DND-41 (cell line): ENCODE results near the gene ABHD17A.
A peak's percentile ranks its signal among the peaks of the same experiment; 100 is the strongest.

Experiments used
- ATAC-seq: fragments of 200-7000 bp; cut with Tn5 transposase; 3 replicates; pipeline ENCODE4 v1.9.1; 2021; ENCODE audit warnings: low read depth; ENCODE audit not compliant: insufficient read depth
- DNase-seq: peaks from one replicate; pipeline ENCODE4 v3.0.0-alpha.2; 2020
- H2AFZ ChIP-seq: 2 replicates; pipeline ENCODE4 v1.6.0; 2012; ENCODE audit warnings: low read depth, low read length
- H3K27ac ChIP-seq: 2 replicates; pipeline ENCODE4 v1.5.1; 2012; ENCODE audit warnings: low read length, inconsistent platforms
- H3K27me3 ChIP-seq: fragments of 200-600 bp; sonication (generic); 2 replicates; pipeline ENCODE4 v1.6.0; 2012; ENCODE audit warnings: low read length, mild to moderate bottlenecking, inconsistent platforms; ENCODE audit not compliant: insufficient read depth, poor library complexity
- H3K36me3 ChIP-seq: 2 replicates; pipeline ENCODE4 v1.5.1; 2012; ENCODE audit warnings: low read length, inconsistent platforms; ENCODE audit not compliant: insufficient read depth
- H3K4me1 ChIP-seq: 2 replicates; pipeline ENCODE4 v1.5.1; 2012; ENCODE audit warnings: mild to moderate bottlenecking, low read length; ENCODE audit not compliant: insufficient read depth
- H3K4me2 ChIP-seq: 2 replicates; pipeline ENCODE4 v1.6.0; 2012; ENCODE audit warnings: mild to moderate bottlenecking, moderate library complexity, low read length, inconsistent platforms; ENCODE audit not compliant: insufficient read depth
- H3K4me3 ChIP-seq, 2 experiments: fragments of 200-600 bp in 1 of 2; shearing (Covaris generic) in 1 of 2; 2 replicates each; pipeline ENCODE4 v1.5.1; 2012 to 2016; ENCODE audit warnings: inconsistent platforms in 2 of 2, low read length in 2 of 2, mild to moderate bottlenecking in 2 of 2, low read depth in 1 of 2, moderate library complexity in 1 of 2
- H3K79me2 ChIP-seq: 2 replicates; pipeline ENCODE4 v1.6.0; 2012; ENCODE audit warnings: low read length, inconsistent platforms; ENCODE audit not compliant: insufficient read depth
- H3K9ac ChIP-seq: 2 replicates; pipeline ENCODE4 v1.6.0; 2012; ENCODE audit warnings: low read depth, mild to moderate bottlenecking, inconsistent platforms, low read length, moderate library complexity
- H3K9me3 ChIP-seq: 2 replicates; pipeline ENCODE4 v1.5.1; 2012; ENCODE audit warnings: low read length, moderate library complexity, mild to moderate bottlenecking, inconsistent platforms; ENCODE audit not compliant: insufficient read depth, severe bottlenecking
- H4K20me1 ChIP-seq: 2 replicates; pipeline ENCODE4 v1.6.0; 2012; ENCODE audit warnings: low read length; ENCODE audit not compliant: insufficient read depth
- CTCF ChIP-seq: IDR thresholded peaks from 2 replicates; pipeline ENCODE4 v1.5.1; 2012; ENCODE audit warnings: borderline replicate concordance, low read length, moderate library complexity, mild to moderate bottlenecking; ENCODE audit not compliant: poor library complexity, severe bottlenecking; ENCODE audit errors: extremely low read depth
- EZH2 ChIP-seq: IDR thresholded peaks from 3 replicates; pipeline ENCODE4 v1.6.1; 2012; ENCODE audit warnings: borderline replicate concordance, low read depth, mild to moderate bottlenecking, moderate library complexity, low read length, inconsistent platforms; ENCODE audit not compliant: severe bottlenecking

The ABHD17A gene

GRCh38 chr19:1862068-1862423 is 23.2 kb downstream of the ABHD17A start:
- H2AFZ ChIP-seq, result no peak overlapping the region
- H4K20me1 ChIP-seq, result peaks cover 55% of the 10 kb centered on the region
- DNase-seq (no peak), ATAC-seq (no peak)
- peaks cover 72% of the 10 kb centered on the region for H3K79me2 ChIP-seq
- no peaks in the 10 kb centered on the region for H3K9me3 ChIP-seq
- H3K27me3 ChIP-seq, result no peaks in the 10 kb centered on the region
- peak overlapping the region; percentile 52 for H3K27ac ChIP-seq
- H3K4me1 ChIP-seq, result peaks cover 37% of the 10 kb centered on the region
- peak overlapping the region; percentile 92 for H3K4me2 ChIP-seq
- peak overlapping the region; percentile 66 to 98; a peak in 3 of 4 replicates for H3K4me3 ChIP-seq
- no peak for TF ChIP-seq CTCF
- no peak for TF ChIP-seq EZH2
- H3K9ac ChIP-seq, result peak overlapping the region; percentile 67
- no peaks in the 10 kb centered on the region for H3K36me3 ChIP-seq

GRCh38 chr19:1861599-1862031 is 23.7 kb downstream of the ABHD17A start:
- Histone ChIP-seq H2AFZ (no peak overlapping the region), H3K27ac (no peak overlapping the region), H3K9ac (peak overlapping the region; percentile 67), H3K4me3 (peak overlapping the region in 1 of 2 experiments; percentile 98; a peak in 3 of 4 replicates), H3K4me2 (peak overlapping the region; percentile 92), H3K79me2 (peaks cover 75% of the 10 kb centered on the region), H3K9me3 (no peaks in the 10 kb centered on the region), H3K27me3 (no peaks in the 10 kb centered on the region), H4K20me1 (peaks cover 57% of the 10 kb centered on the region), H3K4me1 (peaks cover 37% of the 10 kb centered on the region), H3K36me3 (no peaks in the 10 kb centered on the region)
- TF ChIP-seq CTCF (no peak), EZH2 (no peak)
- ATAC-seq (no peak), DNase-seq (no peak)

GRCh38 chr19:1860821-1861598 is 24.3 kb downstream of the ABHD17A start:
- ATAC-seq, result no peak
- no peaks in the 10 kb centered on the region for H3K36me3 ChIP-seq
- peaks cover 41% of the 10 kb centered on the region for H3K4me1 ChIP-seq
- H3K27me3 ChIP-seq, result no peaks in the 10 kb centered on the region
- H4K20me1 ChIP-seq, result peaks cover 64% of the 10 kb centered on the region
- peaks cover 81% of the 10 kb centered on the region for H3K79me2 ChIP-seq
- TF ChIP-seq EZH2, result no peak
- TF ChIP-seq CTCF, result no peak
- no peak overlapping the region for H3K27ac ChIP-seq
- no peak overlapping the region for H2AFZ ChIP-seq
- no peak for DNase-seq
- no peaks in the 10 kb centered on the region for H3K9me3 ChIP-seq
- H3K9ac ChIP-seq, result peak overlapping the region; percentile 67; the same call in 1 of the 2 replicates
- peak overlapping the region; percentile 92 for H3K4me2 ChIP-seq
- peak overlapping the region in 1 of 2 experiments; percentile 98; a peak in 2 of 4 replicates for H3K4me3 ChIP-seq
